Ishikawa (cell line): Measurements from ENCODE around the gene NGFR.

Experiments
- CEBPB ChIP-seq: IDR thresholded peaks from 2 replicates; pipeline ENCODE4 v1.6.1; 2012
- CREB1 ChIP-seq: IDR thresholded peaks from 2 replicates; pipeline ENCODE4 v1.6.1; 2012; ENCODE audit warnings: low read depth
- EGR1 ChIP-seq: IDR thresholded peaks from 2 replicates; pipeline ENCODE4 v1.6.1; 2012
- EP300 ChIP-seq: IDR thresholded peaks from 2 replicates; pipeline ENCODE4 v1.6.1; 2012; ENCODE audit warnings: borderline replicate concordance
- FOXM1 ChIP-seq: IDR thresholded peaks from 2 replicates; pipeline ENCODE4 v1.6.1; 2012; ENCODE audit warnings: low read depth, borderline replicate concordance
- MAX ChIP-seq: IDR thresholded peaks from 2 replicates; pipeline ENCODE4 v1.6.1; 2012
- NFIC ChIP-seq: IDR thresholded peaks from 2 replicates; pipeline ENCODE4 v1.6.1; 2012
- RAD21 ChIP-seq: IDR thresholded peaks from 2 replicates; pipeline ENCODE4 v1.6.1; 2012; ENCODE audit warnings: low read depth
- REST ChIP-seq: IDR thresholded peaks from 2 replicates; pipeline ENCODE4 v1.6.1; 2012; ENCODE audit warnings: low read depth, mild to moderate bottlenecking
- TAF1 ChIP-seq: IDR thresholded peaks from 2 replicates; pipeline ENCODE4 v1.6.1; 2012; ENCODE audit warnings: low read depth, mild to moderate bottlenecking
- TCF12 ChIP-seq: IDR thresholded peaks from 2 replicates; pipeline ENCODE4 v1.6.1; 2012; ENCODE audit warnings: low read depth
- TEAD4 ChIP-seq: IDR thresholded peaks from 2 replicates; pipeline ENCODE4 v1.6.1; 2012
- USF1 ChIP-seq: IDR thresholded peaks from 2 replicates; pipeline ENCODE4 v1.6.1; 2012
- YY1 ChIP-seq: IDR thresholded peaks from 2 replicates; pipeline ENCODE4 v1.6.1; 2012; ENCODE audit warnings: low read depth
- ZBTB7A ChIP-seq: IDR thresholded peaks from 2 replicates; pipeline ENCODE4 v1.6.1; 2012; ENCODE audit warnings: low read depth

NGFR gene

GRCh38 chr17:49457564-49458535, 37.2 kb upstream of the NGFR start:
- TF ChIP-seq EP300 (no peak), TEAD4 (no peak), YY1 (no peak), RAD21 (no peak), TAF1 (no peak), CREB1 (no peak), FOXM1 (no peak), EGR1 (no peak), MAX (no peak), REST (no peak), NFIC (no peak), CEBPB (no peak), TCF12 (no peak), ZBTB7A (no peak), USF1 (no peak)

- TF ChIP-seq CREB1 (no peak), TEAD4 (no peak), CEBPB (no peak), FOXM1 (no peak)
These were observed 35.6 kb upstream of the NGFR start for GRCh38 chr17:49459401-49459984.

DNA sequence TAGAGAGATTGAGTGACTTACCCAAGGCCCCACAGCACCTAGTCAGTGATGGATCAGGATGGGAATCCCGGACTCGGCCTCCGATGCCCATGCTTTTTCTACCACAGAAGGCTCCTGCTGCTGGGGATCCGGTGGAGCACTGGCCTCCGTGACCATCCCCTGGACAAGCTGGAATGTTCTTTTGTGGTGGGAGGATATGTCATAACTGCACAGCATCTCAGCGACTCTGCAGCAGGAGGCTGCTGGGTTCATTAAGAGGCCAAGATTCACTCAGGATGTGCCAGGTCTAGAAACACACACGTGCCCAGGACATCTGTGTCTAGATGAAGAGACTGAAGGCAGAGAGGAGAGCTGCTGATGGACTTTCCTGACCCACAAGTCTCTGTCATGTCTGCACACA, 34.7 kb upstream of the NGFR start:
- TF ChIP-seq REST: no peak
- TF ChIP-seq EGR1: no peak
- TF ChIP-seq MAX: no peak
- no peak for TF ChIP-seq ZBTB7A

DNA sequence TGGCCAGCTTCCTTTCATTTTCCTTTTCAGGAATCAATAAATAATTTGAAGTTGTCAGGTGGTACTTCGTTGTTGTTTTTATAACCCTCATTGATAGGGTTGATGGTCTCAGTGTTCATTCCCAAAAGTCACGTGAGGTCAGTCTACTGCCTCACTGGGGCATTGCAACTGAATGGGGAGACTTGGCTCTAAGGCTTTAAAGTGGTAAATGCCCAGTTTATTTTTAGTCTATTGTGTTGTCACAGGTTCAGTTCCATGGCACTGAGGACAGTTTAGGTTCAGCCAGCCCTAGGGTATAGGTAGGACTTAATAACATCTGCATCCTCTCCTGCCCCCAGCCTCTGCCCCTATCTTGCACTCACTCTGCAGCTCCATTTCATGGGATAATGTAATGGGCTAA, 33.5 kb upstream of the NGFR start:
- TF ChIP-seq TEAD4: no peak
- TF ChIP-seq TAF1: no peak
- TF ChIP-seq EGR1: no peak
- TF ChIP-seq TCF12: no peak
- TF ChIP-seq YY1: no peak
- no peak for TF ChIP-seq CEBPB
- no peak for TF ChIP-seq CREB1
- no peak for TF ChIP-seq RAD21
- no peak for TF ChIP-seq ZBTB7A
- TF ChIP-seq MAX: no peak
- TF ChIP-seq NFIC: no peak
- TF ChIP-seq REST: no peak
